CD14-positive monocyte (primary cell): ENCODE measurements around the gene SRGAP1. TPM values are rescaled to one million over a fixed set of nuclear protein-coding genes. Genes with fewer than 3 reads are reported as not detected.
A peak's percentile ranks its signal among the peaks of the same experiment; 100 is the strongest.

Experiments used
- DNase-seq, 3 donors: peaks; one replicate each; pipeline ENCODE4 v3.0.0-alpha.2; 2011 to 2022
- H2AFZ ChIP-seq: 2 replicates; pipeline ENCODE4 v1.6.0; 2012; ENCODE audit warnings: mild to moderate bottlenecking, low read depth, low read length, inconsistent platforms; ENCODE audit not compliant: insufficient read depth, poor library complexity, severe bottlenecking
- H3K27ac ChIP-seq, 2 donors: 1 replicate in 1 of 2; 2 replicates in 1 of 2; pipeline ENCODE4 v1.5.1; 2012 to 2013; ENCODE audit warnings: low read length in 2 of 2, control low read depth in 1 of 2, inconsistent platforms in 1 of 2, low read depth in 1 of 2, mild to moderate bottlenecking in 1 of 2
- H3K27me3 ChIP-seq, 2 donors: one replicate each; pipeline versions ENCODE4 v1.6.0 to v1.6.1; 2011 to 2013; ENCODE audit warnings: low read length in 2 of 2; ENCODE audit not compliant: control insufficient read depth in 2 of 2, insufficient read depth in 2 of 2
- H3K36me3 ChIP-seq, 2 donors: replicated peaks in 1 of 2; 1 replicate in 1 of 2; 2 replicates in 1 of 2; pipeline versions ENCODE4 v1.5.1 to v1.6.1; 2012 to 2013; ENCODE audit warnings: low read length in 2 of 2, control low read depth in 1 of 2, inconsistent platforms in 1 of 2, mild to moderate bottlenecking in 1 of 2; ENCODE audit not compliant: insufficient read depth in 2 of 2, control insufficient read depth in 1 of 2
- H3K4me1 ChIP-seq, 2 donors: 1 replicate in 1 of 2; 2 replicates in 1 of 2; pipeline versions ENCODE4 v1.5.1 to v1.6.1; 2012 to 2013; ENCODE audit warnings: low read length in 2 of 2, control low read depth in 1 of 2, inconsistent platforms in 1 of 2, mild to moderate bottlenecking in 1 of 2, moderate library complexity in 1 of 2; ENCODE audit not compliant: insufficient read depth in 2 of 2, control insufficient read depth in 1 of 2
- H3K4me2 ChIP-seq: replicated peaks from 2 replicates; pipeline ENCODE3; 2012; ENCODE audit warnings: low read length, moderate library complexity, mild to moderate bottlenecking; ENCODE audit not compliant: poor library complexity, severe bottlenecking; ENCODE audit errors: extremely low read depth
- H3K4me3 ChIP-seq, 3 experiments: fragments of 200-600 bp in 1 of 3; sonication (generic) in 1 of 3; replicated peaks in 1 of 3; 1 replicate in 2 of 3; 2 replicates in 1 of 3; pipeline ENCODE4 v1.5.1; 2011 to 2013; ENCODE audit warnings: low read length in 3 of 3, mild to moderate bottlenecking in 3 of 3, control low read depth in 2 of 3, low read depth in 2 of 3, inconsistent platforms in 1 of 3, moderate library complexity in 1 of 3
- H3K79me2 ChIP-seq: 2 replicates; pipeline ENCODE4 v1.6.0; 2012; ENCODE audit warnings: mild to moderate bottlenecking, control low read depth, inconsistent platforms, low read length, moderate library complexity; ENCODE audit not compliant: insufficient read depth
- H3K9ac ChIP-seq: 2 replicates; pipeline ENCODE4 v1.6.0; 2017; ENCODE audit warnings: low read length, mild to moderate bottlenecking; ENCODE audit not compliant: insufficient read depth, poor library complexity, severe bottlenecking
- H3K9me3 ChIP-seq, 2 donors: replicated peaks in 1 of 2; 1 replicate in 1 of 2; 2 replicates in 1 of 2; pipeline versions ENCODE4 v1.5.1 to v1.6.1; 2012 to 2013; ENCODE audit warnings: low read length in 2 of 2, control low read depth in 1 of 2; ENCODE audit not compliant: control insufficient read depth in 1 of 2, insufficient read depth in 1 of 2
- H4K20me1 ChIP-seq: 2 replicates; pipeline ENCODE4 v1.6.0; 2012; ENCODE audit warnings: mild to moderate bottlenecking, low read length, control low read depth, moderate library complexity; ENCODE audit not compliant: insufficient read depth
- H3K27ac Mint-ChIP-seq, 7 donors: one replicate each; pipeline ENCODE4 v1.8.0; 2020; ENCODE audit warnings: mild to moderate bottlenecking in 7 of 7, mixed read lengths in 7 of 7, moderate library complexity in 6 of 7, inconsistent platforms in 2 of 7
- H3K27me3 Mint-ChIP-seq, 3 donors: one replicate each; pipeline ENCODE4 v1.8.0; 2021 to 2022; ENCODE audit warnings: low read depth in 3 of 3, mild to moderate bottlenecking in 3 of 3, mixed read lengths in 3 of 3, moderate library complexity in 3 of 3, inconsistent platforms in 1 of 3
- H3K36me3 Mint-ChIP-seq, 2 donors: one replicate each; pipeline ENCODE4 v1.8.0; 2020; ENCODE audit warnings: mixed read lengths in 2 of 2, inconsistent platforms in 1 of 2, mild to moderate bottlenecking in 1 of 2
- H3K4me1 Mint-ChIP-seq: one replicate; pipeline ENCODE4 v1.8.0; 2020; ENCODE audit warnings: mild to moderate bottlenecking, mixed read lengths
- H3K4me3 Mint-ChIP-seq, 2 donors: one replicate each; pipeline ENCODE4 v1.8.0; 2020; ENCODE audit warnings: mild to moderate bottlenecking in 2 of 2, mixed read lengths in 2 of 2, moderate library complexity in 1 of 2
- H3K9me3 Mint-ChIP-seq, 7 donors: one replicate each; pipeline ENCODE4 v1.8.0; 2020 to 2022; ENCODE audit warnings: mixed read lengths in 7 of 7, mild to moderate bottlenecking in 6 of 7, moderate library complexity in 6 of 7, inconsistent platforms in 2 of 7
- WGBS: methylation state at CpG from one replicate; pipeline ENCODE4 v1.1.5; 2013; ENCODE audit warnings: missing lambda C conversion rate; ENCODE audit not compliant: insufficient coverage; 5-methylcytosine and 5-hydroxymethylcytosine counted together
- intact Hi-C, 2 donors: fragments of 100-400 bp; cut with micrococcal nuclease; formaldehyde crosslinking; loops; one replicate each; pipeline versions ENCODE4 v1.15.0 to v1.15.1; 2023
- polyA plus RNA-seq, 3 donors: library from polyadenylated mRNA; depleted of rRNA in 1 of 3; unstranded in 2 of 3; stranded (reverse) in 1 of 3; fragments of 300-500 nt in 2 of 3; fragments of >200 nt in 1 of 3; fragmentation: Illumina TruSeq in 2 of 3; gene quantifications; 1 replicate in 2 of 3; 2 replicates in 1 of 3; pipeline ENCODE4 v1.2.3, GENCODE V29; 2012 to 2021
- TF ChIP-seq, protein P1 (sequence below): fragments of 200-600 bp; IDR thresholded peaks from one replicate; pipeline ENCODE4 v1.8.0; 2022; ENCODE audit warnings: antibody characterized with exemption, mild to moderate bottlenecking

Gene SRGAP1
- polyA plus RNA-seq, 3 donors = 0.05 to 0.52 (median 0.07) TPM

DNA sequence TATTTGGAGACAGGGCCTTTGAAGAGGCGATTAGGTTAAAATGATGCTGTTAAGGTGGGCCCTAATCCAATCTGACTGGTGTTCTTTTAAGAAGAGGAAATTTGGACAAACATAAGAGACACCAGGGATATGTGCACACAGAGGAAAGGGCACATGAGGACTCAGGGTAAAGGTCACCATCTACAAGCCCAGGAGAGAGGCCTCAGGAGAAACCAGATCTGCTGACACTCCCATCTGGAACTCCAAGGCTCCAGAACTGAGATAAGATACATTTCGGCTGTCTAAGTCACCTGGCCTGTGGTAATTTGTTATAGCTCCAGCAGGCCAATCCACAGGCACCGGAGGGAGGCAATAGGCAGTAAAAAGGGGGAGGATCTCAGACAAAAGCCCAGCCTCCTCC is 329.0 kb downstream of the SRGAP1 start:
- Mint-ChIP-seq H3K27me3 (peaks cover 0 to 2% (median 0%) of the 10 kb centered on the region in 3 donors), H3K4me1 (peaks cover 6% of the 10 kb centered on the region), H3K4me3 (no peak overlapping the region), H3K36me3 (no peaks in the 10 kb centered on the region), H3K9me3 (no peaks in the 10 kb centered on the region), H3K27ac (no peak overlapping the region)
- Histone ChIP-seq H3K9ac (no peak overlapping the region), H3K9me3 (no peaks in the 10 kb centered on the region), H4K20me1 (no peaks in the 10 kb centered on the region), H3K79me2 (no peaks in the 10 kb centered on the region), H3K27me3 (no peaks in the 10 kb centered on the region), H3K4me2 (no peak overlapping the region), H3K36me3 (no peaks in the 10 kb centered on the region), H3K4me1 (no peaks in the 10 kb centered on the region), H3K4me3 (no peak overlapping the region), H3K27ac (no peak overlapping the region), H2AFZ (no peak overlapping the region)
- 86% methylated on average over 1 of the region's 3 CpGs for WGBS
- intact Hi-C loops = no loop called here
- DNase-seq = no peak
- TF ChIP-seq, protein P1, sequence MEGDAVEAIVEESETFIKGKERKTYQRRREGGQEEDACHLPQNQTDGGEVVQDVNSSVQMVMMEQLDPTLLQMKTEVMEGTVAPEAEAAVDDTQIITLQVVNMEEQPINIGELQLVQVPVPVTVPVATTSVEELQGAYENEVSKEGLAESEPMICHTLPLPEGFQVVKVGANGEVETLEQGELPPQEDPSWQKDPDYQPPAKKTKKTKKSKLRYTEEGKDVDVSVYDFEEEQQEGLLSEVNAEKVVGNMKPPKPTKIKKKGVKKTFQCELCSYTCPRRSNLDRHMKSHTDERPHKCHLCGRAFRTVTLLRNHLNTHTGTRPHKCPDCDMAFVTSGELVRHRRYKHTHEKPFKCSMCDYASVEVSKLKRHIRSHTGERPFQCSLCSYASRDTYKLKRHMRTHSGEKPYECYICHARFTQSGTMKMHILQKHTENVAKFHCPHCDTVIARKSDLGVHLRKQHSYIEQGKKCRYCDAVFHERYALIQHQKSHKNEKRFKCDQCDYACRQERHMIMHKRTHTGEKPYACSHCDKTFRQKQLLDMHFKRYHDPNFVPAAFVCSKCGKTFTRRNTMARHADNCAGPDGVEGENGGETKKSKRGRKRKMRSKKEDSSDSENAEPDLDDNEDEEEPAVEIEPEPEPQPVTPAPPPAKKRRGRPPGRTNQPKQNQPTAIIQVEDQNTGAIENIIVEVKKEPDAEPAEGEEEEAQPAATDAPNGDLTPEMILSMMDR = no peak

DNA sequence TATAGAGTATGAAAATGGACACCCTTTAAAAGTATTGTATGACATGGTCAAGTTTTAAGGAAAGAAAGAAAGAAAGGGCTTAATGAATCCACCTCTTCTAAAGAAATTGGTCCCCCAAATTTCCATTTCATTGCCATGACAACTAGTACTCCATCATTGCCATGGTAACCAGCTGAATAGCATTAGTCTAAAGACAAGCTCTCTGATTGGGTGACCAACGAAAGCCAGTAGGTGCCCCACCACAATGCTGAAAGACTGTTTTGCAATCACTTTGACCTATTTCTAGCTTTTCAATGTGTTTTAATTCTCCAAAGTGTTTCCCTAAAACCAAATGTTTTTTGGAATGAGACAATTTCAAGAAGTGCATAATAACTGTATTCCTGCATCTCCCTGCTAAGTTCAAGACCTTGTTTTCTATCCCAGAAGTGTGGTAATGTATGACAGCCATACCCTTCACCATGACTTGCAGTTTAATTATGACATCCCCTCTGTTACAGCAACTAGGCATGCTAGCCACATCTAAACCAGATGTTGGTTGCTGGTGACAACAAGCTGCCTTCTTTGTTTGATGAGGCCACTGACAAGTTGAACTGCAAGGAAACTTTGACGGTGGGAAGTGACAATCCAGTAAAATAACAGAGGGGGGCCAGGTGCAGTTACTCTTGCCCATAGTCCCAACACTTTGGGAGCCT is 330.9 kb downstream of the SRGAP1 start:
- no peaks in the 10 kb centered on the region for H3K36me3 ChIP-seq
- intact Hi-C loops = no loop called here
- H2AFZ ChIP-seq = no peak overlapping the region
- Mint-ChIP-seq H3K27ac (peak overlapping the region in 2 of 7 donors; percentile 8 to 51), H3K4me1 (peaks cover 6% of the 10 kb centered on the region), H3K4me3 (no peak overlapping the region), H3K36me3 (no peaks in the 10 kb centered on the region), H3K27me3 (peaks cover 0 to 2% (median 0%) of the 10 kb centered on the region in 3 donors), H3K9me3 (no peaks in the 10 kb centered on the region)
- H3K4me2 ChIP-seq = no peak overlapping the region
- no peaks in the 10 kb centered on the region for H3K9me3 ChIP-seq
- H3K79me2 ChIP-seq = no peaks in the 10 kb centered on the region
- WGBS = 35% methylated on average over 2 of the region's 2 CpGs
- no peaks in the 10 kb centered on the region for H3K27me3 ChIP-seq
- DNase-seq = peak in 1 of 3 donors; percentile 11
- no peak overlapping the region for H3K9ac ChIP-seq
- no peak overlapping the region for H3K4me3 ChIP-seq
- H4K20me1 ChIP-seq = no peaks in the 10 kb centered on the region
- no peak overlapping the region for H3K27ac ChIP-seq
- no peaks in the 10 kb centered on the region for H3K4me1 ChIP-seq
- TF ChIP-seq, protein P1 = no peak
